Breast epithelium (tissue), 3 donors: ENCODE data around the gene TNFRSF6B.

ENCODE experiments used
- CTCF ChIP-seq, 3 donors: fragments of 450-650 bp; IDR thresholded peaks; one replicate each; pipeline ENCODE4 v1.5.1; 2016 to 2017; ENCODE audit warnings: antibody characterized with exemption in 3 of 3, mild to moderate bottlenecking in 3 of 3, moderate library complexity in 3 of 3
- POLR2A ChIP-seq: fragments of 450-650 bp; IDR thresholded peaks from one replicate; pipeline ENCODE4 v1.6.1; 2016; ENCODE audit warnings: antibody characterized with exemption, mild to moderate bottlenecking, moderate library complexity

DNA sequence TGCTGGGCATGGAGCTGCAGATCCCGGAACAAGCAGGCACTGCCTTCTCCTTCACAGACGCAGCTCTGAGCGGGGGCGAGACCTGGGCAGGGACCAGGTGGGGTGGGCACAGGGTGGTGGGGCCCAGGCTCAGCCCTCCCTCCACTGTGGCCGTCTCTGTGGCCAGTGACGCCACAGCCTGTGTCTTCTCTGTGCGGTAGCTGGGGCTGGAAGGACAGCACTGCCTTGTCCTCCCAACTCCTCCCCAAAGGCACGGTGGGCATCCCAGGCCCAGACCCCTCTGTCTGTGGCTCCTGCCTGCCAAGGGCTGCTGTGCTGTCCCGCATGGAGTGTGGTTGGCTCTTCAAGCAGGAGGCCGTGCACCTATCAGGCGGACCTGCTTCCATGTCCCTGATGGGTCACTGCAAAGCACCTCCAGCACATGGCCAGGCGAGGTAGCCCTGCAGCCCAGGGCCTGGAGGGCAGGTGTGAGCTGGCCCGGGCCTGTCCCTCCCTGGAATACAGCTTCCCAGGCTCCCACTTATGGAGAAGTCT lies 14.8 kb upstream of the TNFRSF6B start:
- no peak for TF ChIP-seq CTCF (IDR thresholded peaks at IDR 0.05)
- TF ChIP-seq POLR2A, result no peak
